GM18498 (cell line): Measurements from ENCODE around the gene DOK7.
"Not testable (repeated sequence)": the region's sequence is repeated elsewhere in the genome, so short reads cannot be mapped to it uniquely, and the experiment has no call there.

Experiments
- ATAC-seq: cut with Tn5 transposase; IDR thresholded peaks from one replicate; pipeline ENCODE4 v1.9.1; 2021; ENCODE audit warnings: mild to moderate bottlenecking, moderate library complexity; ENCODE audit not compliant: unreplicated experiment

DOK7 gene

DNA sequence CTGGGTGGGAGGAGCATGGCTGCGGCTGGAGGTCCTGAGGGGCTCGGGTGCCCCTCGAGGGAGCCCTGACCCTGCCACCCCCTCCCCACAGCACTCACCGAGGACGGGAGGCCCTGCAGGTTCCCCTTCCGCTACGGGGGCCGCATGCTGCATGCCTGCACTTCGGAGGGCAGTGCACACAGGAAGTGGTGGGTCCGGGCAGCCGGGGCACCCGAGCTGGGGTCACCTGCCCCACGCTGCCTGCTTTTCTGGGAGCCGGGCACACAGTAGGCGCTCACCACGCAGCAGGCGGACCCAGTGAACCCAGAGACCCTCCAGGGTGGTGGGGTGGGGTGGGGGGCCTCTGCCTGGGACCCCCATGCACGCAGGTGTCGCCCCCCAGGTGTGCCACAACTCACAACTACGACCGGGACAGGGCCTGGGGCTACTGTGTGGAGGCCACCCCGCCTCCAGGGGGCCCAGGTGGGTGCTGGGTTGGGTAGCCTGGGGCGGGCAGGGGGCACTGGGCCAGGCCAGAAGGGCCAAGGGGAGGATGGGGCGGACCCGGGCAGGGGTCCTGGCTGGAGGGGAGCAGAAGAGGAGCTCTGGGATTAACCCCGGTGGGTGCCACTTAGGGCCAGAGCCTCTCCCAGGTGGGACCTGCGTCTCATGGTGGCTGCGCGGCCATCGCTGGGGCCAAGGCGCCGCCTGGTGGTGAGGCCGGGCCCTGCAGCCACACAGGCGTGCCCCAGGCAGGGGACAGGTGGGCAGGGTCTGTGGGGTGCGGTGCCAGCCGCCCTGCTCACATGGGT, 20.0 kb upstream of the DOK7 start:
- peak; percentile 59 for ATAC-seq

DNA sequence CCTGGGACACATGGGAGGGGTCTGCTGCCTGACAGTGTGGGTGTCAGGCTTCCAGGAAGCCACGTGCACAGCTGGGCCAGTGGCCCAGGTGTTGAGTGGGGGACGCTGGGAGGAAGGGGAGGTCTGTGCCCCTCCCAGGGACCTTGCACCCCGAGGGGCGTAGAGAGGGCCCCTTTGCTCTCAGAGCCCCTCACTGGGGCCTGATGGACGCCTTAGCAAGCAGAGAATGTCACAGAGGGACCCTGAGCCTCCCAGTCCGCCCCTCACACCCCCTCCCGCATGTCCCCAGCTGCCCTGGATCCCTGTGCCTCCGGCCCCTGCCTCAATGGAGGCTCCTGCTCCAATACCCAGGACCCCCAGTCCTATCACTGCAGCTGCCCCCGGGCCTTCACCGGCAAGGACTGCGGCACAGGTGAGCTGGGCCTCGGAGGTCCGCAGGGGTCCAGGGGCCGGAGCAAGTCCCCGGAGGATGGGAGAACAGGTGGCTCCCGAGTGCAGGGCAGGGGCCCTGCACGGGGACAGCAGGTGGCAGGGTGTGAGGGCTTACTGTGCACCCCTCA, 19.3 kb upstream of the DOK7 start:
- no peak for ATAC-seq

DNA sequence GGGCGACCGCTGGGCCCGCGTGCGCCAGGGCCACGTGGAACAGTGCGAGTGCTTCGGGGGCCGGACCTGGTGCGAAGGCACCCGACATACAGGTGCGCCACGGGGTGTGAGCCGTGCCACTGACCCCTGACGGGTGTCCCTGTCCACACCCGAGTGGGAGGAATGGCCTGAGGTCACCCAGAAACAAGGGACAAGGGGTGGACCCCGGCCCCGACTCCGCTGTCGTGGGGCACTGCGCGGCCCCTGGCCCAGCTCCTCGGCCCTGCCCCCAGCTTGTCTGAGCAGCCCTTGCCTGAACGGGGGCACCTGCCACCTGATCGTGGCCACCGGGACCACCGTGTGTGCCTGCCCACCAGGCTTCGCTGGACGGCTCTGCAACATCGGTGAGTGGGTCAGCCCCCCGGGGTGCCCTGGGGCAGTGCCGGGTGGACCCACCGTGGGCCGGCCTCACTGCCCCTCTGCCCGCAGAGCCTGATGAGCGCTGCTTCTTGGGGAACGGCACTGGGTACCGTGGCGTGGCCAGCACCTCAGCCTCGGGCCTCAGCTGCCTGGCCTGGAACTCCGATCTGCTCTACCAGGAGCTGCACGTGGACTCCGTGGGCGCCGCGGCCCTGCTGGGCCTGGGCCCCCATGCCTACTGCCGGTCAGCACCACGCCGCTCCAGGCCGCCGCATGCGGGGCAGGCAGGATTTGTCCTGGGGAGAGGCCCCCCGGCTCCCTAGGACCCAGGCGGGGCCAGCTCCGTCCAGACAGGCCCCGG, 18.6 kb upstream of the DOK7 start:
- ATAC-seq = no peak

DNA sequence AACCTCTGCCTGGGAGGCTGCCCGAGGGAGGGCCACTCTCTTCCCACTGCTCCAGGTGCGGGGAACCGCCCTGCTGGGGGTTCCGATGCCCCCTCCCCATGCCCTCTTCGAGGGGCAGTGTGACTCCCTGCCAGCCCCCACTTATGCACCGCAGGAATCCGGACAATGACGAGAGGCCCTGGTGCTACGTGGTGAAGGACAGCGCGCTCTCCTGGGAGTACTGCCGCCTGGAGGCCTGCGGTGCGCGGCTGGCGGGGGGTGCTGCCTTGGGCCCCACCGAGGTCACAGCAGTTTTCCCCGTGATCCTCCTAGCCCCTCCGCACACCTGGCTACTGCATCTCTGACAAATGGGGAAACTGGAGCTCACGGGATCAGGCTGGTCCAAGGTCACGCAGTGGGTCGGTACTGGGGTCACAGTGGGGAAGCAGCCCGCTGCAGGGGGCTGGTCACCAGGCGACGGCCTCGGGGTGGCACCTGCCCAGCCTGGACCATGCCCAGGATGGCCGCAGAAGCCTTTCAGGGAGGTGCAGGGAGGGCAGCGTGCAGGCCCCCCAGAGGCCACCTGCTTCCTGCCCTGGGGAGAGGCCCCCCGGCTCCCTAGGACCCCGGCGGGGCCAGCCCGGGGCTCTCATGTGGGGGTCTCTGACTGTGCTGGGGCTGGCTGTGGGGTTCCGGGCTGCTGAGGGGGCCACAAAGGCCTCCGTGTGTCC, 17.8 kb upstream of the DOK7 start:
- ATAC-seq = no peak

DNA sequence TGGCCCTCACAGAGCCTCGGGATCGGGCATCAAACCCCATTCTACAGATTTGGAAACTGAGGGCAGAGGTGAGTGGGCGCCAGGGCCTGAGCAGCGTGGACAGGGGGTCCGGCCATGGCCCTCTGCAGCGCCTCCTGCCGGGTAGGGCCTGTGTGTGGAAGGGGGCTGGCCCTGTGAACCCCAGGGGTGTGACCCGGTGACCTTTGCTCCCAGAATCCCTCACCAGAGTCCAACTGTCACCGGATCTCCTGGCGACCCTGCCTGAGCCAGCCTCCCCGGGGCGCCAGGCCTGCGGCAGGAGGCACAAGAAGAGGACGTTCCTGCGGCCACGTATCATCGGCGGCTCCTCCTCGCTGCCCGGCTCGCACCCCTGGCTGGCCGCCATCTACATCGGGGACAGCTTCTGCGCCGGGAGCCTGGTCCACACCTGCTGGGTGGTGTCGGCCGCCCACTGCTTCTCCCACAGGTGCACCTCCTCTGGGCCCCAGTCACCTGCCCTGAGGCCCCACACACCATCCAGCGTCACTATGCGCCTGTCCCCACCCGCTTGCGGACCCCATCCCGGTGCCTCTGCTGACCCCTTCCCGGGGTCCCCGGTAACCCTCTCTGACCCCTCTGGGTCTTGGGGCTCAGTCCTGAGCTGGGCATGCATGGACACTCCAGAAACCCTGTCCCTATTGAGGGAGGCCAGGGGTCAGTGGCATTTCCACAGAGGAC, 17.1 kb upstream of the DOK7 start:
- ATAC-seq = no peak

DNA sequence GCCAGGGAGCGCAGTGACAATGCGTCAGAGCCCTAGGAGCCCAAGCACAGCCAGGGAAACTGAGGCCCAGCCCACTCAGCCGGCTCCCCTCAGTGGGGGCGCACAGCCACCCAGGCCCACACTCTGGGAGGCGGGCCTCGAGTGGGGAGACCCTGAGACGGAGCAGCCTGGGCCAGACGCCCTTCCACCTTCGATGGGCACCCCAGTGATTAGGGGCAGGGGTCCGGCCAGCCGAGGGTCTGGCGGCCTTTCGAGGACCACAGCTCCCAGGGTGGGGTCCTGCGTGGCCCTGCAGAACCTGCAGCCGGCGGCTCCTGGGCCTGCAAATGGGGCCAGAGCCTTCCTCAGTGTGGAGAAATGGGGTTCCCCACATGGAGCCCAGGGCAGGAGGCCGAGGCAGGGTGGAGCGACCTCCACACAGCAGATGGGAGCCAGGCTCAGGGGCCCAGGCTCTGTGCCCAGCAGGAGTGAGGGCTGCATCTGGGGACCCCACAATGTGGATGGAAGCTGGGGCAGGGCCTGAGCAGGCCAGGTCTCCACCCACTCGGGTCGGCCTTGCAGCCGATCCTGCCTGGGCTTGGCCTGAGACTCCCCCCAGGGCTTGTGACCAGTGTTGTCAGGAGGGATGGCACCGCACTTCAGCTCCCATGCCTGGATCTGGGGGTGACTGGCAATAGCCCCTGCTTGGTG, 16.3 kb upstream of the DOK7 start:
- ATAC-seq = no peak

DNA sequence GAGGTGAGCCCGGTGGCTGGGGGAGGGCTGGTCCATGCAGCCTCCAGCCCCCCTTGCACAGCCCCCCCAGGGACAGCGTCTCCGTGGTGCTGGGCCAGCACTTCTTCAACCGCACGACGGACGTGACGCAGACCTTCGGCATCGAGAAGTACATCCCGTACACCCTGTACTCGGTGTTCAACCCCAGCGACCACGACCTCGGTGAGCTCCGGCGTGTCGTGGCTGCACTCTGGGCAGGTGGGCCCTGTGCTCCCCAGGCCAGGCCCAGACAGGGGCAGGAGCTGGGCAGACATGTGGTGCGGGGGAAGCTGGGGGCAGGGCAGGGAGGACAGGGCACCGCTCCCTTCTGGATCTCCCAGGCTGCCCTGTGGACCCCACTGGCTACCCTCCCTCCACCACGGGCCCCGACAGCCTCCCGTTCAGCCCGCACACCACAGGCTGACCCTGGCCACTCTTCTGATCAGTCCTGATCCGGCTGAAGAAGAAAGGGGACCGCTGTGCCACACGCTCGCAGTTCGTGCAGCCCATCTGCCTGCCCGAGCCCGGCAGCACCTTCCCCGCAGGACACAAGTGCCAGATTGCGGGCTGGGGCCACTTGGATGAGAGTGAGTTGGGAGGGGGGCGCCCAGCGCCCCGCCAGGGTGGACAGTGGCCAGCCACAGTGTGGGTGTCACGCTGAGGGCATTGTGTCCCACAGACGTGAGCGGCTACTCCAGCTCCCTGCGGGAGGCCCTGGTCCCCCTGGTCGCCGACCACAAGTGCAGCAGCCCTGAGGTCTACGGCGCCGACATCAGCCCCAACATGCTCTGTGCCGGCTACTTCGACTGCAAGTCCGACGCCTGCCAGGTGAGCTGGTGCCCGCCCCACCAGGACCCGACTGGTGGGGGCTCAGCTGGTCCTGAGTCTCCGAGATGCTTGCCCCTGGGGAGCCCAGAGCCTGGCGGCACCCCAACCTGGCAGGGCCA, 15.4 kb upstream of the DOK7 start:
- no peak for ATAC-seq

DNA sequence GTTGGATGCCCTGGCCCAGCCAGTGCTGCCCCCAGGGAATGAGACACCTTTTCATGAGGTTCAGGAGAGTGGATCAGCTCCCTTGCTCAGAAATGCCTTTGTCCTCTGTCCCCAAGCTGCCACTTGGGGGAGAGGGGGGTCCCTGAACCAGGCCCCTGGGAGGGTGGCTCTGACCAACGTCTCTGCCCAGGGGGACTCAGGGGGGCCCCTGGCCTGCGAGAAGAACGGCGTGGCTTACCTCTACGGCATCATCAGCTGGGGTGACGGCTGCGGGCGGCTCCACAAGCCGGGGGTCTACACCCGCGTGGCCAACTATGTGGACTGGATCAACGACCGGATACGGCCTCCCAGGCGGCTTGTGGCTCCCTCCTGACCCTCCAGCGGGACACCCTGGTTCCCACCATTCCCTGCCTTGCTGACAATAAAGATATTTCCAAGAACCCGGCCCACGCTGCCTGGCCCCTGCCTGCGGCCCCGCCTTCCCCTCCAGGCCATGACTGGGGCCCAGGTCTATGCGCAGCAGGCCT, 14.0 kb upstream of the DOK7 start:
- no peak for ATAC-seq

DNA sequence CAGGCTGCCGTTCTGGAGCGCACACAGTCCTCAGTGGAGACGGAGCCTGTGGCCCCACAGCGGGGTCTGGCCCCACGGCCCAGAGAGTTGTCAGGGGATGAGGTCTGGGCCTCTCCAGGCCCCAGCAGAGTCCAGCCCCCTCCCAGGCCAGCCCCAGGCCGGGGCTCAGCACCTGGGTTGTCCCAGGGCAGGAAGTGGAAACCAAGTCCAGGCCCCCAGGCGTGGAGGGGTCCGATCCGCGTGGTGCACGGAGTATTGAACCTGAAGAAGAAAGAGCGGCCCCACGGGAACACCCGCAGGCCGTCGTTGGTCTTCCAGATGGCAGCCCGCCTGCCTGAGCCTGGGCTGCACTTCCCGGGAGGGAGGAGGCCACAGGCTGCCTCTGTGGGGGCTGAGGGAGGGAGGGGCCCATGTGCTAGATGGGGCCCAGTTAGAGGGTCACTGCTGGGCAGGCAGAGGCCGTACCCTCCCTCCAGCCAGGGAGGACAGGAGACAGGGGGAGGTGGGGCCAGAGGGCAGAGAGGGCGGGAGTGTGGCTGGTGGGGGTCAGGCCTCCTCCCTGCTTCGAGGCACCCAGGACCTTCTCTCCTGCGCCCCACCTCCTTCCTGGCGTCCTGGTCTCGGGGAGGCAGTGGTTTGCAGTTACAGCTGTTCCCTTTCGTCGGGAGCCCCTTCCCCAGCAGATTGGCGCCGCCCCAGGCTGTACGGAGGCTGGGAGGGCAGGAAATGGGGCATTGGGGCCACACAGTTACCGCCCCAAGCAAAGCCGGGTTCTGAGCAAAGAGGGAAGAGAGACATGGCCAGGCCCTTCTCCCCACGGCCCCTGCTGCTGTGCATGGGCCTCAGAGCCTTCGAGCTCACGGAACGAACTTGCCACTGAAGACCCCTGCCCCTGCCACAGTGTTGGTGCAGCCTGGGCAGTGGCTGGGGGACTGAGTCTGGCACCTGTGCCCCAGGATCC, 13.3 kb upstream of the DOK7 start:
- ATAC-seq = no peak

DNA sequence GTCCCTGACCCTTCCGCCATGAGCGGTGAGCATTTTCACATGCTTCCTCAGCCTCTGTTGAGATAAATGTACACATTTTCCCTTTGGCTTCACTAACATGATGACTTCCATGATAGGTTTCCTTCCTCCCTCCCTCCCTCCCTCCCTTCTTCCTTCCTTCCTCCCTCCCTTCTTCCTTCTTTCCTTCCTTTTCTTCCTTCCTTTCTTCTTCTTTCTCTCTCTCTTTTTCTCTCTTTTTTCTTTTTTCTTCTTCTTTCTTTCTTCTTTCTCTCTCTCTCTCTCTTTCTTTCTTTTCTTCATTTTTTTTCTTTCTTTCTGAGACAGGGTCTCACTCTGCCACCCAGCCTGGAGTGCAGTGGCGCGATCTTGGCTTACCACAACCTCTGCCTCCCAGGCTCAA, 12.5 kb upstream of the DOK7 start:
- ATAC-seq = no peak

DNA sequence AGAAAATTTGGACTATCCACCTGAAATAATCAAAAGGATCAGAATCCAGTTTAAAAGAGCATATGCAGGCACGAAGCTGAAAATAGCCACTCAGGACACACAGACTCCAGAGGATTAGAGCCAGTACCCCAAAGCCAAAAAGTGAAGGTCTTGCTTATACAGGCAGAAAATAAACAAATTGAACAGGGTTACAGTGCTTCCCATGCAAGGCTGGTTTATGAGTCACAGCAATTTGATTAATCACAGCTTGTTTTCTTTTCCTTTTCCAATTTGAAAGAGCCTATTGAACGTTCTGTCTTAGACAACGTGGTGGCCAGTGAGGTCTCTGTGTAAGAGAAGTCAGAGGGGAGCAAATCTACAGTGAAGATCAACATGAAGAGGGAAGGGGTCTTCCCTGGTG, 11.2 kb upstream of the DOK7 start:
- no peak for ATAC-seq

DNA sequence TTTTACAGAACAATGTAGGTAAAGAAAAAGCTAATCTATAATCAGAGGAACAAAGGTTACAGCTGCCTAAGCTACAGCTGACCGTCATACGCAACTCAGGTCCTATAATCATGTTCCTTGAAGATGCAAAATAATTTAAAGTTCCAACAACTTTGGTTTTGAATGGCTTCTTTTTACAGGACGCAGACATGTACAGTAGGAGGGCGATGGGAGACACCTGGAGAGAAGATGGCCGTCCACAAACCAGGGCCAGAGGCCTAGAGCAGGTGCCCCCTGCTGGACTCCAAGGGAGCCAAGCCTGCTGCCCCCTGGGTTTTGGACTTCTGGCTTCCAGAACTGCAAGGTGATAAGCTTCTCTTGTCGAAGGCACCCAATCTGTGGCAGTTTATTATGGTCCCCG, 10.7 kb upstream of the DOK7 start:
- no peak for ATAC-seq

DNA sequence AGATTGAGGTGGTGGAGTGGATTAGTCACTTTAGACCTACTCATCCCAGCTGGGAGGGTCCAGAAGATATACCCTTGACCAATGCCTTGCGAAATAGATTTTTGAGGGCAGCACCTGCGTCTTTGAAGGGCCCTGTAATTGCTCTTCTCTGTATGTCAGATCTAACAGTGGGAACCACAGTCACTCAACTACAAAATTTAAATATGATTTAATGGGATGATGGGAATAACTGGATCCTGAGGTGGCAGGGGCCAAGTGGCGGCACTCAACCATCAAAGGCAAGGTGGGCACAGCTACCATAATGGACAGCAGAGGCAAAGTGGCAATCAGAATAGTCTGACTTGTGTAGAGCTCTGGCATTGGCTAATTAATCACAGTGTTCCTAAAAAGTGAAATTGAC, 7.5 kb upstream of the DOK7 start:
- not testable (repeated sequence) for ATAC-seq

DNA sequence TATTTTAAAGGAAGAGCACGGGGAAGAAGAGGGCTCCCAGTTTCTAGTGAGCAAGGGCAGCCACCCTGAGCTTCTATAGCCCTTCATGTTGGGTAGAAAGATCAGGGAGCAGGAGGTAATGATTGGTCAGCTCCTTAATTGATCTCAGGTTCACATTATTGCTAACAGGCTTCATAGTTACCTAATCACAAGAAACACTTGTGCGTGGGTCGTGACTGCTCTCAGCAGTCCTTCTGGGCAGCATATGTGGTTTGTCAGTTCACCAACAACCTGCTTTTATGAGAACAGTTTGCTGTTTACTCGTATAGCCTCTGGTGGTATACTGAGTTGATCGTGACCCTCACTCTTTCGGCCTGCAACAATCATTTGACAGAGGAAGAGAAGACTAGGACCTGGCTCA, 4.7 kb upstream of the DOK7 start:
- no peak for ATAC-seq

DNA sequence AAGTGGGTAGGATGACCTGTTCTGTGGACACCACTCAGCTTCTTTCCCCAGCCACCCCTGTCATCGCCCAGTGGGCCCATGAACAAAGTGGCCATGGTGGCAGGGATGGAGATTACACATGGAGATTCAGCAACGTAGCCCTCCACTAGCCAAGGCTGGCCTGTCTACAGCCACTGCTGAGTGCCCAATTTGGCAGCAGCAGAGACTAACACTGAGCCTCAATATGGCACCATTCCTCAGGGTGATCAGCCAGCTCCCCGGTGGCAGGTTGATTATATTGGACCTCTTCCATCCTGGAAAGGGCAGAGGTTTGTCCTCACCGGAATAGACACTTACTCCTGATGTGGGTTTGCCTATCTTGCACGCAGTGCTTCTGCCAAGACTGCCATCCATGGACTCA, 4.0 kb upstream of the DOK7 start:
- ATAC-seq = not testable (repeated sequence)

DNA sequence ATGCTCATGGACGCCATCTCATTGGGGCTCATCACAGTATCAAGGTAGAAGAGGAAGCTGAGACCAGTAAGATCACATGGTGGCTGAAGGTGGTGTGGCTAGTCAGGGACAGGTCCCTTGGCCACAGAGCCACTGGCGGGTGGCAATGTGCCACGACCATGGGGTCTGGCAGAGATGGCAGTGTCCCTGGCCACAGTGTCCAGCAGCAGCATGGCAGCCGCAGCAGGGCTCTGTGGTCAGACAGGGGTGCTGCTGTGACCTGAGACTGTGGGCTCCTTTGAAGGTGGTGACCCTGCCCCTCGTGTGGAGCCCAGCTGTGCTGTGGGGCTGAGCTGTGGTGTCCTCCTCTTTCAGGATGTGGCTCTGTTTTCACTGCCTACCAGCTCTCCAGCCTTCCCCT, 2.2 kb upstream of the DOK7 start:
- no peak for ATAC-seq

DNA sequence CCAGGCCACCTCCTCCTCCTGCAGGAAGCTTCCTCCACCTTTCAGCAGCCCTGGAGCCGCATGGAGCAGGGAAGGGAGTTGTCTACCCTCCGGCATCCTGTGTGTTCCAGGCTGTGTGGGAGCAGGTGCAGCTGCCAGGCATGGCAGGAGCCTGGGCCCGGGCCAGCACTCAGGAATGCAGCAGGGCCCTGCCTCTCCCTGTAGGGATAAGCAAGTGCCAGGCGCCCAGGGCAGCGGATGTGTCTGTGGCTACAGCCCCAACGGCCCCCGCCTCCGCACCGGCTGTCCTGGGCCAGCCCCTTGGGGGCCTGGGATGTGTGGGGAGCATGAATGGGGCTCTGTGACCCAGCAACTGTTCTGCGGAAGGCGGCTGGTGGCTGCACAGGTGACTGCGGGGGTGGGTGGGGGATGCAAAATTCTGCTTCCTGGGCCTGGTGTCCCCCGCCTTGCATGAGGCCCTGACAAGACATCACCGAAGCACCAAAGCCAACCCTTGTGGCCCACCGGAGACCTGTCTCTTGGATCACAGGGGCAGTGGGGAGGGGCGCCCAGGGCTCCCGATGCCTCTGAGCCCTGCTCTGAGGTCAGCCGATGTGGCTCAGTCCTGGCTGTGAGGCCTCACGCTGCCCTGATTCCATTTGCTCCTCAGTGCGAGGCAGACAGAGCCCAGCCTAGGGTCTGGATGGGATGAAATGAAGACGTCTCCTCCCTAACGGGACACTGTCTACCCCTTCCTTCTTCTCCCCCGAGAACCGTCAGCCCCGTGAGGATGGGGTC, 1.4 kb upstream of the DOK7 start:
- no peak for ATAC-seq
